Immature natural killer cell (primary cell): ENCODE results near the gene FILIP1L. TPM values are rescaled to one million over a fixed set of nuclear protein-coding genes. Genes with fewer than 3 reads are reported as not detected.

Experiments used
- polyA plus RNA-seq, 3 donors: library from polyadenylated mRNA; unstranded; fragments of 300-500 nt; fragmentation: Illumina TruSeq; gene quantifications; one replicate each; pipeline ENCODE4 v1.2.3, GENCODE V29; 2021

Gene FILIP1L
- polyA plus RNA-seq, 3 donors from 2014 or later, result 0.09 TPM; not detected in 2

Other genes starting within 250 kb of the FILIP1L start
- gene TBC1D23, start 146.5 kb upstream of the FILIP1L start, polyA plus RNA-seq, result 10 to 100 TPM; 13.7 to 23.4 (median 14.0) TPM
- 10 to 100 TPM; 35.6 to 46.0 (median 41.7) TPM for gene NIT2, start 220.3 kb upstream of the FILIP1L start, polyA plus RNA-seq